ENCODE measurements around the gene PTEN. TPM values are rescaled to one million over a fixed set of nuclear protein-coding genes. Genes with fewer than 3 reads are reported as not detected.
"Not testable (repeated sequence)": the region's sequence is repeated elsewhere in the genome, so short reads cannot be mapped to it uniquely, and the experiment has no call there.

The PTEN gene
- total RNA-seq, 1 donor from 2014 or later: 72.7 TPM

DNA sequence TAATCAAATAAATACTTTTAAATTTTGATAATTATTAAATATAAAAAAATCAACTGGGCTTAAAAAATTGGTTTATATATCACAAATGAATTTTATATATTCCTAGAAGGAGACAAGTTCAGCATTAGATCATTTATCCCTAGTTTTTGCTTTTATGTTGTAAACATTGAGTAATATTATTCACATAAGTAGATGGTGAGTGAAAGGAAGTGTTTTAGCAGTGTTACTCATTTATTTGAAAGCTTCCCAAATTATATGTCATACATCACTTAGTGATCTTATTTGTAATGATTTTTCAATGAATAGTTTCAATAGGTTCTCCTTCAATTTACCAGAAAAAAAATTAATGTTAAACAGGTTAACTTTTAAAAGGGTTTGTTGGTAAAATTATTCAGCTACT lies 15.9 kb upstream of the PTEN start:
- Mint-ChIP-seq H3K36me3 (no peaks in the 10 kb centered on the region), H3K4me1 (peaks cover 18% of the 10 kb centered on the region), H3K27me3 (ENCODE audit: low read depth) (no peaks in the 10 kb centered on the region), H3K4me3 (no peak overlapping the region), H3K9me3 (no peaks in the 10 kb centered on the region), H3K27ac (no peak overlapping the region)
- DNase-seq (ENCODE audit: low spot score in 2 of 2, unreplicated experiment in 2 of 2): no peak
- TF ChIP-seq, protein P1, sequence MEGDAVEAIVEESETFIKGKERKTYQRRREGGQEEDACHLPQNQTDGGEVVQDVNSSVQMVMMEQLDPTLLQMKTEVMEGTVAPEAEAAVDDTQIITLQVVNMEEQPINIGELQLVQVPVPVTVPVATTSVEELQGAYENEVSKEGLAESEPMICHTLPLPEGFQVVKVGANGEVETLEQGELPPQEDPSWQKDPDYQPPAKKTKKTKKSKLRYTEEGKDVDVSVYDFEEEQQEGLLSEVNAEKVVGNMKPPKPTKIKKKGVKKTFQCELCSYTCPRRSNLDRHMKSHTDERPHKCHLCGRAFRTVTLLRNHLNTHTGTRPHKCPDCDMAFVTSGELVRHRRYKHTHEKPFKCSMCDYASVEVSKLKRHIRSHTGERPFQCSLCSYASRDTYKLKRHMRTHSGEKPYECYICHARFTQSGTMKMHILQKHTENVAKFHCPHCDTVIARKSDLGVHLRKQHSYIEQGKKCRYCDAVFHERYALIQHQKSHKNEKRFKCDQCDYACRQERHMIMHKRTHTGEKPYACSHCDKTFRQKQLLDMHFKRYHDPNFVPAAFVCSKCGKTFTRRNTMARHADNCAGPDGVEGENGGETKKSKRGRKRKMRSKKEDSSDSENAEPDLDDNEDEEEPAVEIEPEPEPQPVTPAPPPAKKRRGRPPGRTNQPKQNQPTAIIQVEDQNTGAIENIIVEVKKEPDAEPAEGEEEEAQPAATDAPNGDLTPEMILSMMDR (IDR thresholded peaks at IDR 0.05; ENCODE audit: unreplicated experiment): no peak

DNA sequence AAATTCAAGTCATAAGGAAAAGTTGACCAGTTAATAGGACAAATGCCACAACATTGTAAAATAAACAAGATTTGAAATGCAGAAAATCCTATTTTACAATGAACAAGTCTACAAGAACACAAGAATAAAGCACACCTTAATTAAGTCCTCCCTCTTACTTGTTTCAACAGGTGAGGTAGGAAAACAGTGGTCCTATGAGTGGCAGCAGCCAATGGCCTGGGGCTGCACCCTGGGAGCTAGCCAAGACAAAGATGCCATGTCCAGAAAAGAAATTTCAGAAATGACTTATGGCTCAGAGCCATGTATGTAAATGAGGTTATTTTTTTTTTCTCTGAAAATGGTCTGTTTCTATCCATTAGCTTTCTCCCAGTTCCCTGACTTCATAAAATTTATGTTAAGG lies 14.4 kb upstream of the PTEN start:
- TF ChIP-seq, protein P1 (IDR thresholded peaks at IDR 0.05; ENCODE audit: unreplicated experiment): no peak
- no peak for DNase-seq (ENCODE audit: low spot score in 2 of 2, unreplicated experiment in 2 of 2)
- Mint-ChIP-seq H3K27ac (no peak overlapping the region), H3K4me1 (peaks cover 13% of the 10 kb centered on the region), H3K4me3 (no peak overlapping the region), H3K9me3 (no peaks in the 10 kb centered on the region), H3K27me3 (ENCODE audit: low read depth) (no peaks in the 10 kb centered on the region), H3K36me3 (no peaks in the 10 kb centered on the region)

- Mint-ChIP-seq H3K9me3 (no peaks in the 10 kb centered on the region), H3K4me1 (peaks cover 11% of the 10 kb centered on the region), H3K36me3 (no peaks in the 10 kb centered on the region), H3K4me3 (no peak overlapping the region), H3K27me3 (ENCODE audit: low read depth) (no peaks in the 10 kb centered on the region), H3K27ac (no peak overlapping the region)
- TF ChIP-seq, protein P1 (IDR thresholded peaks at IDR 0.05; ENCODE audit: unreplicated experiment): no peak
- DNase-seq (ENCODE audit: low spot score in 2 of 2, unreplicated experiment in 2 of 2): no peak
These were observed 12.7 kb upstream of the PTEN start for GRCh38 chr10:87850742-87851205.

- H3K4me1 Mint-ChIP-seq: peaks cover 5% of the 10 kb centered on the region
- H3K27me3 Mint-ChIP-seq (ENCODE audit: low read depth): no peaks in the 10 kb centered on the region
- H3K4me3 Mint-ChIP-seq: no peak overlapping the region
- no peaks in the 10 kb centered on the region for H3K9me3 Mint-ChIP-seq
- H3K27ac Mint-ChIP-seq: no peak overlapping the region
- no peak for DNase-seq (ENCODE audit: low spot score in 2 of 2, unreplicated experiment in 2 of 2)
- H3K36me3 Mint-ChIP-seq: no peaks in the 10 kb centered on the region
- TF ChIP-seq, protein P1 (IDR thresholded peaks at IDR 0.05; ENCODE audit: unreplicated experiment): no peak
These were observed 11.3 kb upstream of the PTEN start for GRCh38 chr10:87852089-87852488.

DNA sequence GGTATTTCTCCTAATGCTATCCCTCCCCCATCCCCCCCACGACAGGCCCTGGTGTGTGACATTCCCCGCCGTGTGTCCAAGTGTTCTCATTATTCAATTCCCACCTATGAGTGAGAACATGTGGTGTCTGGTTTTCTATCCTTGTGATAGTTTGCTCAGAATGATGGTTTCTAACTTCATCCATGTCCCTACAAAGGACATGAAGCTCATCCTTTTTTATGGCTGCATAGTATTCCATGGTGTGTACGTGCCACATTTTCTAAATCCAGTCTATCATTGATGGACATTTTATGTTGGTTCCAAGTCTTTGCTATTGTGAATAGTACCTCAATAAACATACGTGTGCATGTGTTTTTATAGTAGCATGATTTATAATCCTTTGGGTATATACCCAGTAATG lies 8.2 kb upstream of the PTEN start:
- H3K36me3 Mint-ChIP-seq; H3K27me3 Mint-ChIP-seq (ENCODE audit: low read depth); DNase-seq (ENCODE audit: low spot score in 2 of 2, unreplicated experiment in 2 of 2); H3K4me3 Mint-ChIP-seq; H3K4me1 Mint-ChIP-seq; H3K27ac Mint-ChIP-seq; H3K9me3 Mint-ChIP-seq: not testable (repeated sequence)

GRCh38 chr10:87855665-87856064 lies 7.8 kb upstream of the PTEN start:
- H3K27ac Mint-ChIP-seq; H3K9me3 Mint-ChIP-seq; H3K27me3 Mint-ChIP-seq (ENCODE audit: low read depth); DNase-seq (ENCODE audit: low spot score in 2 of 2, unreplicated experiment in 2 of 2); H3K4me3 Mint-ChIP-seq; H3K36me3 Mint-ChIP-seq: not testable (repeated sequence)
- H3K4me1 Mint-ChIP-seq: peaks cover 11% of the 10 kb centered on the region

DNA sequence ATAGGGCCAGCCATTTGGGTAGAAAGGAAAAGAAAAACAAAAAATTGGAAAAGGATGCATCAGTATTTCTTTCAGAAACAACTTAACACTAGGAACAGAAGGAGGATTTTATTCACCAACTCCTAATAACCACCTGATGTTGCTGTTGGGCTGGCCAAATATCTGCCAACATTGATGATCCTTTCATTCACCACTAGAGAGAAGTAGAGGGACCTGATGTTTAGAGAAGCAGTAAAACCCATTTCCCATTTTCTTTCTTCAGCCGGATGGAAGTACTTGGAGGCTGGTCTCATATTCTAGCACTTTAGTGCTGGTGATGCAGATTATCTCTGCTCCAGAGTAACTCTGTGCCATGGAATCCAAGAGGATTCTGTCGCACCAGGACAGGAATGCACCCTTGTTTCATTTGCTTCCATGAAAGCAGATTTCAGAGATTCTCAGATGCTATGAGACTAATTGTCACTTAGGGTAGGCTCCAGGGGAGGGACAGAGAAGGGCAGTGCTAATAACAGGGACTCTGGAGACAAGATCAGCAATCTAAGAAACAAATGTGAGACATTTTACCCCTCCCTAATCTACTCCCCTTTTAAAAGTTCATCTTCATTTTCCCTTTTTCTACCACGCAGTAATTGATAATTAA lies 3.1 kb upstream of the PTEN start:
- Mint-ChIP-seq H3K4me1 (peaks cover 16% of the 10 kb centered on the region), H3K9me3 (no peaks in the 10 kb centered on the region), H3K4me3 (no peak overlapping the region), H3K27me3 (ENCODE audit: low read depth) (no peaks in the 10 kb centered on the region), H3K27ac (peak overlapping the region; percentile 31), H3K36me3 (no peaks in the 10 kb centered on the region)
- TF ChIP-seq, protein P1 (IDR thresholded peaks at IDR 0.05; ENCODE audit: unreplicated experiment): peak; percentile 24
- no peak for DNase-seq (ENCODE audit: low spot score in 2 of 2, unreplicated experiment in 2 of 2)

Data from mesothelial cell of epicardium (in vitro differentiated cells).